NCI-H2107 (cell line): Measurements from ENCODE around the gene SH3BP4.

Experiments used
- DNase-seq: peaks from one replicate; lab custom pipeline; 2025; lab: John Stamatoyannopoulos, UW

SH3BP4 gene

DNA sequence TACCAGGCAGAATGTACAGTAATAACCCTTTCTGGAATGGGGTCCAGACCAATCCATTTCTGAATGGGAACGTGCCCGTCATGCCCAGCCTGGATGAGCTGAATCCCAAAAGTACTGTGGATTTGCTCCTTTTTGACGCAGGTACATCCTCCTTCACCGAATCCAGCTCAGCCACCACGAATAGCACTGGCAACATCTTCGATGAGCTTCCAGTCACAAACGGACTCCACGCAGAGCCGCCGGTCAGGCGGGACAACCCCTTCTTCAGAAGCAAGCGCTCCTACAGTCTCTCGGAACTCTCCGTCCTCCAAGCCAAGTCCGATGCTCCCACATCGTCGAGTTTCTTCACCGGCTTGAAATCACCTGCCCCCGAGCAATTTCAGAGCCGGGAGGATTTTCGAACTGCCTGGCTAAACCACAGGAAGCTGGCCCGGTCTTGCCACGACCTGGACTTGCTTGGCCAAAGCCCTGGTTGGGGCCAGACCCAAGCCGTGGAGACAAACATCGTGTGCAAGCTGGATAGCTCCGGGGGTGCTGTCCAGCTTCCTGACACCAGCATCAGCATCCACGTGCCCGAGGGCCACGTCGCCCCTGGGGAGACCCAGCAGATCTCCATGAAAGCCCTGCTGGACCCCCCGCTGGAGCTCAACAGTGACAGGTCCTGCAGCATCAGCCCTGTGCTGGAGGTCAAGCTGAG is 89.6 kb downstream of the SH3BP4 start:
- DNase-seq, result no peak

DNA sequence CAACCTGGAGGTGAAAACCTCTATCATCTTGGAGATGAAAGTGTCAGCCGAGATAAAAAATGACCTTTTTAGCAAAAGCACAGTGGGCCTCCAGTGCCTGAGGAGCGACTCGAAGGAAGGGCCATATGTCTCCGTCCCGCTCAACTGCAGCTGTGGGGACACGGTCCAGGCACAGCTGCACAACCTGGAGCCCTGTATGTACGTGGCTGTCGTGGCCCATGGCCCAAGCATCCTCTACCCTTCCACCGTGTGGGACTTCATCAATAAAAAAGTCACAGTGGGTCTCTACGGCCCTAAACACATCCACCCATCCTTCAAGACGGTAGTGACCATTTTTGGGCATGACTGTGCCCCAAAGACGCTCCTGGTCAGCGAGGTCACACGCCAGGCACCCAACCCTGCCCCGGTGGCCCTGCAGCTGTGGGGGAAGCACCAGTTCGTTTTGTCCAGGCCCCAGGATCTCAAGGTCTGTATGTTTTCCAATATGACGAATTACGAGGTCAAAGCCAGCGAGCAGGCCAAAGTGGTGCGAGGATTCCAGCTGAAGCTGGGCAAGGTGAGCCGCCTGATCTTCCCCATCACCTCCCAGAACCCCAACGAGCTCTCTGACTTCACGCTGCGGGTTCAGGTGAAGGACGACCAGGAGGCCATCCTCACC is 90.2 kb downstream of the SH3BP4 start:
- DNase-seq, result no peak

DNA sequence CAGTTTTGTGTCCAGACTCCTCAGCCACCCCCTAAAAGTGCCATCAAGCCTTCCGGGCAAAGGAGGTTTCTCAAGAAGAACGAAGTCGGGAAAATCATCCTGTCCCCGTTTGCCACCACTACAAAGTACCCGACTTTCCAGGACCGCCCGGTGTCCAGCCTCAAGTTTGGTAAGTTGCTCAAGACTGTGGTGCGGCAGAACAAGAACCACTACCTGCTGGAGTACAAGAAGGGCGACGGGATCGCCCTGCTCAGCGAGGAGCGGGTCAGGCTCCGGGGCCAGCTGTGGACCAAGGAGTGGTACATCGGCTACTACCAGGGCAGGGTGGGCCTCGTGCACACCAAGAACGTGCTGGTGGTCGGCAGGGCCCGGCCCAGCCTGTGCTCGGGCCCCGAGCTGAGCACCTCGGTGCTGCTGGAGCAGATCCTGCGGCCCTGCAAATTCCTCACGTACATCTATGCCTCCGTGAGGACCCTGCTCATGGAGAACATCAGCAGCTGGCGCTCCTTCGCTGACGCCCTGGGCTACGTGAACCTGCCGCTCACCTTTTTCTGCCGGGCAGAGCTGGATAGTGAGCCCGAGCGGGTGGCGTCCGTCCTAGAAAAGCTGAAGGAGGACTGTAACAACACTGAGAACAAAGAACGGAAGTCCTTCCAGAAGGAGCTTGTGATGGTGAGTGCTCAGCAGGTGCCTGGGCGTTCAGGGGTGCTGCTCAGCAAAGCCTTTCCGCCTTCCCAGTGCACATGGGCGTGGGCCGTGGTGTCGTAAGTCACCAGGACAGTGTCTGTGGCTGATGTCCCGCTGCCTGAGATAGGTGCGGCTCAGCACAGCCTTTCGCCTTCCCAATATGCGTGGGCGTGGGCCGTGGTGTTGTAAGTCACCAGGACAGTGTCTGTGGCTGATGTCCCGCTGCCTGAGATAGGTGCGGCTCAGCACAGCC is 91.0 kb downstream of the SH3BP4 start:
- no peak for DNase-seq

DNA sequence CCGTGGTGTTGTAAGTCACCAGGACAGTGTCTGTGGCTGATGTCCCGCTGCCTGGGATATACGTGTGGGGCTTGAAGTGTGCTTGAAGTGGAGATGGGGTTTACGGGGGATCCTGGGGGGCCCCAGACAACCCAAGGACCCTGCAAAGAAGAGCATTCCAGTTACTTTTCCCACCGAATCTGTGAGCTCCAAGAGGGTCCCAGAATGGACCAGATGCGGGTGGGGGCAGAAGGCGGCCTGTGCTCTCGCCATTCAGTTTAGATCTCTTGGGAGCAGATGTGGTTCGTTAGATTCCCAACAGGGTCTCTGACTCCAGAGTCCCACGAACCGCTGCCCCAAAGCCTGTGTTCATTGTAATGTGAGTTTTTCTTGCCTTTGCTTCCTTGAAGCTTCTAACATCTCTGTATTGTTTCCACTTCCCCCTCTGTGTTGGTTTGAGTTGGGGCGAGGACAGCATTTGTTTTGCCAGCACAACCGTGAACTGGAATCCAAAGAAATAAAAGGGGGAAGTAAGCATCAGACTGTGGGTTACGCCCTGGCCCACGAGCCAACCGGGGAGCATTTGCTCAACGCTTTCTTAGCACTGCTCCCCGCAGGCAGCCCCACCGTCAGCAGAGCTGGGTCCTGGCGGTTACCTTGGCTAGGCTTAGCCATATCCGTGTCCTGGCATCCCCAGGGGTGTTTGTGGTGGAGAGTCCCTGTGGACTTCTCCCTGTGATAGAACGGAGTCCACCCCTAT is 92.1 kb downstream of the SH3BP4 start:
- DNase-seq, result no peak

DNA sequence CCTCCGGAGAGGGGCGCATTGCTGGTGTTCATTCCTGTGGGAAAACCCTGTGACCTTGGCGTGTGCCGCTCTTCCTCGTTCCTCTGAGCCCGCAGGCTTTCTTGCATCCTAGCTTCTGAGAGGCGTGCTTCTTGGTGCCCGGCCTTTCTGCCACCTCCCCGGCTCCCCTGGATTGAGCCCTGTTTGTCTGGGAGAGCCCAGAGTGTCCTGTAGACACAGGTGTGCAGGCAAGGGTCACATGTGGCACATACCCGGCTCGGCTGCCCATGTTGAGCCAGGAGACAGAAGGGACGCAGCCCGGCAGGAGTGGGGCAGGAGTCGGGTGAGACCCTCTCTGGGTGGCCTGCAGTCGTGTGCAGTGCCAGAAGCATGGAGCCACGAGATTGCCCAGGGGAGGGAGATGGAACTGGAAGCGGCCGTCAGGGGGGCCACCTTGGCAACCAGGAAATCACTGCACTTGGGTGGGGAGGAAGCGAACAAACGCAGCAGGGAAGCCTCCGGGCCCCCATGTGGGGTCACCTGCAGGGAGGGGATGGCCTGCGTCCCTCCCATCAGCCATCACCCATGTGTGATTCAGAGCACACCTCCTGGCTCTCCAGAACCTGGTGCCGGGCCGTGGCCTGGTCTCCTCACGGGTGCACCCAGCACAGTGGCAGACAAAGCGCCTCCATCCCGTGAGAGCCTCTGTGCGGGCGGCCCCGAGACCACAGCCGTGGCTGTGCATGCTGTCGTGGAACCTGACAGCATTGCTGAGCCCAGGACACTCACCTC is 92.9 kb downstream of the SH3BP4 start:
- DNase-seq, result no peak

DNA sequence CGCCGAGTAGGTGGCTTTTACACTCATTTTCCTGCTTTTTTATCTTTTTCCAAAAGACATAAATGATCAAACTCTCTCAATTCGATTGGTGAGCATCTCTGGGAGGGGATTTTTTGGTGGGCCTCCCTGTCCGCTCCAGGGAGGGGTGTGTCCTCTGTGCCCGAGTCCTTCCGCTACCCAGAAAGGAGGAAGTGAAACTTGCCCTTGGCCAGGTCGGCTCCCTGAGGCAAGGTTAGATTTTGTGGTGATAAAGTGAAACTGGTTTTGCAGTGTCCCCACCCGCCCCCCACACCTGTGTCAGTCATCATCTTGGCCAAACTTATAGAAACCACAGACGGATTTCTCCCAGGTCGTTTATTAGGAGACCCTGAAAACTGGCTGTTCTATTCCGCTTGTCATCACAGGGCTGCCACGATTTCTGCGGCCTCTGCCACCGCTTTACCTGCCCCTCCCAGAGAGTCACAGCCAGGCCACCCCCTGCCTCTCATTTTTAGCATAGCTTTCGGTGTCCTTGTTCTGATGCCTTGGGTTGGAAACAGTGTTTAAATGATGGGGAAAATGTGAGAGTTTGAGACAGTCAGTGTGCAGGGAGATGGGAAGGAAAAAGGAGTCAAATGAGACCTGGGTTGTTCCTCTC is 93.6 kb downstream of the SH3BP4 start:
- DNase-seq, result no peak

DNA sequence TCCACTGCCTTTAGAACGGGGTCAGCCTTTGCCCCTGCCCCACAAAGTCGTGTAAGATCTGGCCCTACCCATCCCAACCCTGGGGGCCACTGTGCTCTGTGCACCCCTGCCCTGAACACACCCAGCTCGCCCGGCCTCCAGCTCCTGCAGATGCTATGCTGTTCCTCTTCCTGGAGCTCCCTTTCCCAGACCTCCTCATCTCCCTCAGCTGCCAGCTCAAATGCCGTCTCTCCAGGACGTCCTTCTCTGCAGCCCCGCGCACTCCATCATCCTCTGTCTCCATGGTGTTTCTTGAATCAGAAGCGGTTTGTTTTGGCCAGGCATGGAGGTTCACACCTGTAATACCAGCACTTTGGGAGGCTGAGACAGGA is 94.1 kb downstream of the SH3BP4 start:
- DNase-seq, result no peak

DNA sequence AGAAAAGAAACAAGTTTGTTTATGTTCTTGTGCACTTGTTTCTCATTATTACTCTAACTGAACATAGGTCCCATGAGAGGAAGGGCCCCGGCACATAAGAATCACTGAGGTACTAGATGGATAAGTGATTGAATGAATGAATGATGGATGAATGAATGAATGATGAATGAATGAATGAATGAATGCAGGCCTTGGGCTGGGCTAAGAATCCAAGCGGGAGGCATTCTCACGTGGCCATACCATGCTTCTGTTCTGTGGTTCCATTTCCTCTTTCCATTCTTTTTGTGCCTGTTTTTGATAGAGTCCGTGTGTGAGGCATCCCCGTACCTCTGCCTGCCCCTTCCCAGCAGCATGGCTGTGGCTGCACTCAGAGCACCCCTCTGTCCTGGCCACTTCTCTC is 94.8 kb downstream of the SH3BP4 start:
- DNase-seq, result no peak

DNA sequence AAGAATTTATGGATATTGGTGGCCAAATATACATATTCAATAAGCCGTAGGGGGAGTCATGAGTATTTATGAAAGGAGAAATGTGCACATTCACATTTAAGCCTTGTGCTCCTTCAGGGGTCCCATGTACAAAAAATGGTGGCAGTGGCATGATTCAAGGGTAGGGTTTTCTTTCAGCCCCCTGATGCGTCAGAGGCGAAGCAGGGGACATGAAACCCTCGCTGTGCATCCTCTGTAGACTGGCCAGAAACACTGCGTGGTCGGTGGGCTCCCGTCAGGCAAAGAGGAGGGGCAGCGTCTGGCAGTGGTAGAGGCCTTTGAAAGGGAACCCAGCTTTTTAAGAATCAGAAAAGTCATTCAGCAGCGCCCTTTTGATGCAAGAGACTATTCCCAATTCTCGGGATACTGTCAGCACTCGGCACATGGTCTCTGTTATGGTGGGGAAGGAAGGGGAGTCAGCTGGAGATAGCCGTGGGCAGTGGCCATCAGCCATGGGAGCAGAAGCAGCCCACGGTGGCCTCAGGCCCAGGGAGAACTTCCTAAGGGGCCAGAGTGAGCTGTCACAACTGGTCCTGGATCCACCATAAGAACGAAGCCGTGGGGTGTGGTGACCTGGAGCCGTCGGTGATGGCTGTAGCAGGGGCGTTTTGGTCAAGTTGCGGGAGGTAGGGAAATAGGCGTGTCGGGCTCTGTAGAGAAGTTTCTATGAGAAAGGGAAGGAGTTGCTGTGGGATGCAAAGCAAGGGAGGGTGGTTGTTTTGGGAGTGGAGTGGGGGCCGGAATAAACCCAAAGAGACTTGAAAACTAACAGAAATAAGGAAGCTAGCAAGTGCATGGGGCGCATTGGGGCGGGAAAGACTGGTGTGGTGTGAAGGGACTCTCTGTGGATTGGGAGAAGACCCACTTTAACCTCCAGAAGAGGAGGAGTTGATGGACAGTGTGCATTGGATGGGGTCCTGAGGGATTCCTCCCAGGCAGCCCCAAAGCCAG is 95.6 kb downstream of the SH3BP4 start:
- no peak for DNase-seq

DNA sequence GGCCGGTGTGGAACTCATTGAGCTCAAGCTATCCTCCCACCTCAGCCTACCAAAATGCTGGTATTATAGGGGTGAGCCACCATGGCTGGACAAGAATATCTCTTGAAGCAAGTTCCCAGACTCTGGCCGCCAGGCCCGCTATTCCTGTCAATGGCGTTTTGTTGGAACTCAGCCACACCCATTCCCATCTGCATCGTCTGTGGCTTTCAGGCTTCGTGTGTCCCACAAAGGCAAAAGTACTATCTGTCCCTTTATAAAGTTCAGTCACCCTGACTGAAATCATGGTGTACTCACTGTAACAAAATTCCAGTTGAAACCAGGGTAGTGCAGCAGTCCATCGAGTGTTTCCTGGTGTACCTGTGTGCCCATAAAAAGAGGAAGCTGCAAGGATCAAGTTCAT is 96.7 kb downstream of the SH3BP4 start:
- no peak for DNase-seq

DNA sequence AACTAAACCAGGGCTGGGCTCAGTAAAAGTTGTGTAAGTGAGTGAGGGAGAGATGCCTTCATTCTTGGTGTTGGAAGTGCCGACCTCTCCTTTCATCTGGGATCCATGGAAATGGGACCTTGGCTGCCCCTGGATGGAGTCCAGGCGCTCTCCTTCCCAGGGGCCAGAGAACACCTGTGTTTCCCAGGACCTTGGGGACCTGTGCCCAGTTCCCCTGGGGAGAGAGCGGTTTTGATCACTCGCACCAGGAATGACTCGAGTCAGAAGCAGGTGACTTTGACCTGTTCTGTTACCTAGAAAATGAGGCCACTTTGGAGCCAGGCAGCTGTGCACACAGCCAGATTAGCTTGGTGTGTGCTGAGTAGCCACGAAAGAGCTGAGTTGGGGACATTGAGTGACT is 97.3 kb downstream of the SH3BP4 start:
- no peak for DNase-seq

DNA sequence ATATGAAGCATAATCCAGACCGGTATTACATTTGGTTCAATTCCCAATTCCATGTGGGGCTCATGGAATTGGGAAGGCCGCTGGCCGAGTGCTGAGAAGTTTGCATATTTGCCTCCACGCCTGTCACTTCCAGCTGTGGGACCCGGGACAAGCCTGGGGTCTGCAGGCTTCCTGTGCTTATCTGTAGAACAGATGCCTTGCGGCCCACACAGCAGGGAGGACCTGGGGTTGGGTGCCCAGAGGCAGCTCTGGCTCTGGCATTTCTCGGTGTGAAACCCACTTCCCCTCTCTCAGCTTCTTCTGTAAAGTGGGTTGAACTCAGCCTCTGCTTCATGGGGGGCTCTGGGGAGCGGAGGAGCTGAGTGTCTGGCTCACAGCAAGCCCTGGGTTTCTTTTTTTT is 97.9 kb downstream of the SH3BP4 start:
- no peak for DNase-seq

DNA sequence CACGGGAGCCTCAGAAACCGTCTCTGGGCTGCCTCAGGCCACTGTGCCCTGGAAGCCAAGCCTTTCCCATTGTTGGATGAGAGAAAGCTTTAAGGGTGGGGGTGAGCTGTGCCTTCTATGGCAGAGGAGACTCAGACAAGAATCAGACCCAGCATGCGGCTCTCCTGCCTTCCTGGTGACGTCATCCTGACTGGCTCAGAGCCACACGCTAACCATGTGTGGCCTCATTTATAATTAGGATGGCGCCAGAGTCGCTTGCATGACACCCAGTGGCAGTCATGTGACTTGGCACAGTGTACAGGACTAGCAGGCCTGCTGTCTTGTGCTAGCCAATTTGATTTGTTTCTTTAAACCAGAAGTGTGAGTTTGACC is 99.1 kb downstream of the SH3BP4 start:
- peak; percentile 82 for DNase-seq

DNA sequence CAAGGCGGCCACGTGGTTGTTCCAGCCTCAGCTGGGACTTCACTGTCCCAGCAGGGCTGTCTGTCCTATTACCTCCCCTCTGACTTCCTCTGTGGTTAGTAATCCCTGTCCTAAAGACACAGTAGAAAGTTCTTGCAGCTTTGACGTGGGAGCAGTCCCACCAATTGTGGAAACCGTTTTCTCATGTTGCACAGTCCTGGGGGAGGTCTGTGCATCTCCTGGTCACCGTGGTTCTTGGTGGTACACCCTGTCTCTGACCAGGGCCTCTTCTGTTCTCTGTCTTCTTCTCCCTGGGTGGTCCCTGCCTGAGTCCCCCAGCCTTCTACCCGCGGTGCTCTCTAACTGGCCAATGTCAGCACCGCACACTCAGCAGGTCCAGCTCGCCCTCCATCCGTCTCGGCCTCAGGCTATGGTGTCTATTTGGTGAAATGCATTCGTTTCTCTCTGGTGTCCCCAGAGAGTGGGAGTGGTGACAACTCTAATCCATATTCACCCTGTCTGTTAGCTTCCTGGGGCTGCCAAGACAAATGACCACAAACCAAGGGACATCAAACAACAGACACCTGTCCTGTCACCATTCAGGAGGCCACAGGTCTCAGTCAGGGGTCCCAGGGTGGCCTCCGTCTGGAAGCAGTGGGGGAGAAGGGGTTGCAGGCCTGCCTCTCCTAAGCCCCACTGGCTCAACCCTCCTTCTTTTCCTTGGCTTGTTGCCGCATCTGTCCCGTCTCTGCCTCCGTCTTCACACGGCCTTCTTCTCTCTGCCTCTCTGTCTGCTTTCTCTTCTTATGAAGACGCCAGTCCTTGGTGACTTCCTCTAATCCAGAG is 99.8 kb downstream of the SH3BP4 start:
- no peak for DNase-seq

DNA sequence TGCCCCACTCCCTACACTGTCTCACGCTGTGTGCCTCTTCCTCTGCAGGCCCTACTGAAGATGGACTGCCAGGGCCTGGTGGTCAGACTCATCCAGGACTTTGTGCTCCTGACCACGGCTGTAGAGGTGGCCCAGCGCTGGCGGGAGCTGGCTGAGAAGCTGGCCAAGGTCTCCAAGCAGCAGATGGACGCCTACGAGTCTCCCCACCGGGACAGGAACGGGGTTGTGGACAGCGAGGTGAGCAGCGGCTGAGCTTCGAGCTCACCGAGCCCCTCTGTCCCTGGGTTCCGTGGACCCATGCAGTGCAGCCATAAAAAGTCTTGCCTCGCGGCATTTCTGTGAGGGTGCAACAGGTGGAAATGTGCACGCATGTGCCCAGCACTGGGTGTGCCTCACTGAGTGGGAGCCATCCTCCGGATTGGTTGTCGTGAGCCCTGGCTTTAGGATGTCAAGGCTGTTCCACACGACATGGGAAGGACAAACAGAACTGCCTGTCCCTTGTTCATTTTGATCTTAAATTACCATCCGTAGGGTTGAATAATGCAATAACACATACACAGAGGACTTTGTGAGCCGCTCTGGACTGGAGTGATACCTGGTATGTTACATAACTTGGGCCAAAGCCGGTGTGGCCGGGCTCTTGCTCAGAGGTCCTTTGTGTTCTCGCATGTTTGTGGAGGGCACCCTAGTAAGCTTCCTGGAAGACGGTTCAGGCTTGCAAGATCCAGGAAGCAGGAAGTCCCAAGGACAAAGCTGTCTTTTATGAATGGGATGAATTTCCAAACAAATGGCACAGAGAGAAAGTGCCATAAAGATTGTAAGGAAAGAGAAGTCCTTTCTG is 100.9 kb downstream of the SH3BP4 start:
- no peak for DNase-seq

DNA sequence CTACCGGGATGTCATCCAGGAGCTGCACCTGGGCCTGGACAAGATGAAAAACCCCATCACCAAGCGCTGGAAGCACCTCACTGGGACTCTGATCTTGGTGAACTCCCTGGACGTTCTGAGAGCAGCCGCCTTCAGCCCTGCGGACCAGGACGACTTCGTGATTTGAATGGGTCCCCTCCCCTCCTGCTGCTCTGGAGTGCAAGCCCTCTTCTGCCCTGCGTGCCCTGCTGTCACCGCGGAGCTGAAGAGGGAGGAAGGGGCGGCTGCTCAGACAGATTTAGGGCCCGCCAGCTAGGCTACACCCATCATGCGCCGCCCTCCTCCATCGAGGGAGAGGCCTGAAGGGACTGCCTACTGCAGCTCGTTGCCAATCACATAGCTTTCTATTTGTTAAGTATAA is 101.8 kb downstream of the SH3BP4 start:
- DNase-seq, result no peak

DNA sequence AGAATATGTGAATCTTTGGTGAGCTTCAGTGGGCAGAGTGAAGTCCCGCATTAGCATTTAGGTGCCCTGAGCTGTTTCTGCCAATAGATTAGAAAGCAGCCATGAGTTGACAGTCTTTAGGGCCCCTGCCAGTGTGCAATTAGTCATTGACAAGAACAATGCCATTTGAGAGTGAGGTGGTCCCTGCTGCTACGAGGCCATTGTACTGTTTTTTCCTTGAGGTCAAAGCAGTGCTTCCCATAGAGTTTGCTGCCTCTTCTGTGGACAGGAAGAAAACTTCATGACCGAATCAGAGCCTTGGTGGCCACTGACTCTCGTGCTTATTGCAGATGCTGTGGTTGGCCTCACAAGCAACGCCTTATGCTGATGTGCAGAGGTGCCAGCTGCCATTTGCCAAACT is 102.7 kb downstream of the SH3BP4 start:
- DNase-seq, result no peak

DNA sequence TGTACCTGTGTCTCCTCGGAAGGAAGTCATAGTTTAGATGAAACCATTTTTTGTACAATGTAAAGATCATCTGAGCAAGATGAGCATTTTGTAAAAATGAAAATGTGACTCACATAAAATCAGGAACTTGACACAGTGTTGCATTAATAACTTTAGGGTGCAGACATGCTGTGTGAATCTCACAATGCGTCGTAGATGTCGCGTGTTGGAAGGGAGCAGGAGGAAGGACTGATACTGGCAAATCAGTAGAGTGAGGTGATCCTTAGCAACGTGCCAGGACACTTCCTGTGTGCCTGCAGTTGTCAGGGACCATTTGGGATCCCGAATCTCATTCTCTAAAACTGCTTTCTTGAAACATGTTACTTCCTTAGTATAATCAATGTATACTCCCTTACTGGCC is 103.1 kb downstream of the SH3BP4 start:
- no peak for DNase-seq
